HG03460 (cell line): ENCODE measurements around the gene CPXM1.
"Not testable (repeated sequence)": the region's sequence is repeated elsewhere in the genome, so short reads cannot be mapped to it uniquely, and the experiment has no call there.

Experiments
- ATAC-seq: cut with Tn5 transposase; IDR thresholded peaks from one replicate; pipeline ENCODE4 v1.9.1; 2021; ENCODE audit not compliant: unreplicated experiment

The CPXM1 gene

DNA sequence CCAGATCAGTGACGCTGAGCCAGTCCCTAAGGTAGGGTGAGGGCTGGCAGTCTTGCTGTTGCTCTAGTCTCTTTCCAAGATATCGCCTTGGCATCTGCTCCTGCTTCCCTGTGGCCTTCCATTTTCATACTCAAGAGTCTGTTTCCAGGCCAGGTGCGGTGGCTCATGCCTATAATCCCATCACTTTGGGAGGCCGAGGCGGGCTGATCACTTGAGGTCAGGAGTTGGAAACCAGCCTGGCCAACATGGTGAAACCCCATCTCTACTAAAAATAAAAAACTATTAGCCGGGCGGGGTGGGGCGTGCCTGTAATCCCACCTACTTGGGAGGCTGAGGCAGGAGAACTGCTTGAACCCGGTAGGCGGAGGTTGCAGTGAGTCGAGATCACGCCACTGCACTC lies 30.3 kb downstream of the CPXM1 start:
- ATAC-seq, result not testable (repeated sequence)

DNA sequence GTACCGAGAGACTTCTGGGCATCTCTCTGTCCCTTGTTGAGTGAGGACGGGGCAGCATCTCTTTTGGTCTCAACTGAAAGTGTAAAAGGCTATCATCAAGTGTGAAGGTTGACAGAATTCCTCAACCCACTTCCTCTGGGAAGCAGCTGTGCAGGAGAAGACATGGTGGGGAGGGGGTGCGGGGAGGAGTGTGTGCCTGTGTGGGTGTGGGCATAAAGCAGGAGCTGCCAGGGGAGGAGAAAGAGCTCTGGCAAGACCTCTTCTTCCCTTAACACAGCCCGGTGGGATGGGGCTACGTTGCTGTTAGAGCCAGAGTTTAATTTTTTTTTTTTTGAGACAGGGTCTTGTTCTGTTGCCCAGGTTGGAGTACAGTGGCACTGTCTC lies 31.8 kb downstream of the CPXM1 start:
- ATAC-seq, result no peak

DNA sequence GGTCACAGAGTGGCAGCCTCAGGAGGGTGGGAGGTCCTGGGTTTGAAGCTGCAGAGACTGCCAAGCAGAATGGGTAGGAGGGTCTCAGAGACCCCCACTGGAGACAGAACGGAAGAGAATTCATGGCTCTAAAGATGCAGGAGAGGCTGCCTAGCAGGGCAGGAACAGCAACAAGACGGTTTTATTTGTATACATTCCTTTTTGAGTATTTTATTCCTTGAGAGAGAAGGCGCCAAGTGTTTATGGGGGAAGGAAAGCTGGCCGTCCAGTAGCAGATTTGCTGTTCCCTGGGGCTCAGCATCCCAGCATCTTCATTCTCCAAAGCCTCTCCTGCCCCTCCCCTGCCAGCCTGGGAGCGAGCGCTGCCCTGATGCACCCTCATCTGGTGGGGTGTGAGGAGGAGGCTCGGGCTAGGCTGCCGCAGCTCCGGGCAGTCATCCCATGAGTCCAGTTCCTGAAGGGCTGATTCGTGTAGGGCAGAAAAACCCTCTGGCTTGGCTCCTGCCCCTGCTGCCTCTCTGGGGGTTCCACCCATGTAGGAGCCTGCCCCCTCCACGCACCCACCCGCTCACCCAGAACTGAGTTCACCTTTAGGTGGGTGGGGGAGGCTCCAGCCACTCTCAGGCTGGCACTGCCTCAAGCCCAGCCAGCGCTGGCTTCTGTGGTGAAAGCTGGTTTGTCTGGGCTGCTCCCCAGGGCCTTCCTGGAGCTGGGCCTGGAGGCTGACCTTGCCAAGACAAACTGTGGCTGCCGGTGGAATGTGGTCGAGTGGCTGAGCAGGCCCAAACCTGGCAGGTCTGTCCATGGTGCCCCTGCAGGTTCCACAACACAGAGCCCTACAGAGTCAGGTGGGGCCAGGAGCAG lies 32.4 kb downstream of the CPXM1 start:
- no peak for ATAC-seq

DNA sequence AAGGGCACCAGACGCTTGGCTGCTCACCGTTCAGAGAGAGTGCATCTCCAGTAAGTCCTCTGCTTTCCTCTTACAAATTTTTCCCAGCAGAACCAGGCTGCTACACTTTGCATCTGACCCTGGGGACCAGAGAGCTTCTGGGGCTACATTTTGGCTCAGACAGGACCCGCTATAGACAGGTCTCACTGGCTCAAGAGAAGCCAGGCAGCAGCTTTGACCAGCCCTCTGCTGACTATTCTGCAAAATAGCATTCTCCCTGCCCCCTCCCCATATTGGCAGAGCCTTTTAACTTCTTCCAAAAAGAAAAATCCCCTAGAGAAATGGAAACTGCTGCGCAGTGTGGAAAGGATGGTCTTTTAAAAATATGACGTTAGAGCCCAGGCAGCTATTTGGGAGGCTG lies 37.2 kb downstream of the CPXM1 start:
- ATAC-seq, result no peak

DNA sequence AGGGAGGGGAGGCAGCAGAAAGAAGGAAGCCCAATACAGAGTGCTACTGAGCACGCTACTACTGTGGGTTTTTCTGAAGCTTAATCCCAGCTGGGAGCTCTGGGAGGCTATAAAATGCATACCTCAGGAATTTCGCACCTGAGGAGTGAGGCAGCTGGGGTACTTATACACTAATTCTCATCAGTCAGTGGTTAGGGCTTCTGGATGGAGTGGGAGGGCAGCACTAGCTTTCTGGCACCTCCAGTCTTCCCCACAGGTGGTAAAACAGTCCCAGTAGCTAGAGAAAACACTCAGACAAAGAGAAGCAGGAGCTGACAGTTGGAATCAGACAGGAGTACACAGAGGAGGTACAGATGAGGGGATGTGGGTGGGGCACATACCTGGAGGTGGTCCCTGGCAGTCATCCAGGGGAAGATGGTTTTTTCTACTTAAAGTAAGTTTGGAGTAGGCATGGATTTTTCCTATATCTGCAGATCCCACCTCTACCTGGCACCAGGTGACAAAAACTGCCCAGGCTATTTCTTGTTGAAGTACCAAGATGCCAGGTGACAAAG lies 37.8 kb downstream of the CPXM1 start:
- ATAC-seq, result no peak

DNA sequence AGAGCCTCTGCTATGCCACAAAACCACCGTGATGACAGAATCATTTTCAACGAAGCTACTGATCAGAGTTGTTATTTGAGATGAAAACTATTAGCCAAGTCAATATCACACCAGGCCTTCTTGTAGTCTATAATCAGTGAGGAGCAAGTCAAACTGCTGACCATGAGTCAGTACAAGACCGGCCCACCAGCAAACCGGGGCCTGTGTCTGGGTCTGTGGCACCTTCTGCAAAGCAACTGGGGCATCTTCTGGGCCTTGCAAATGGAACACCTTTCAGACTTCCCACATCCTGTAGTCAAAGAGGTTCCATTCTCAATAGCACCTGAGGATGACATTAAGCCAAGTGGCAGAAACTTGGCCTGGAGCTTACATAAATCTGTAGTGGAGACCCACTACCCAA lies 38.5 kb downstream of the CPXM1 start:
- ATAC-seq, result no peak

DNA sequence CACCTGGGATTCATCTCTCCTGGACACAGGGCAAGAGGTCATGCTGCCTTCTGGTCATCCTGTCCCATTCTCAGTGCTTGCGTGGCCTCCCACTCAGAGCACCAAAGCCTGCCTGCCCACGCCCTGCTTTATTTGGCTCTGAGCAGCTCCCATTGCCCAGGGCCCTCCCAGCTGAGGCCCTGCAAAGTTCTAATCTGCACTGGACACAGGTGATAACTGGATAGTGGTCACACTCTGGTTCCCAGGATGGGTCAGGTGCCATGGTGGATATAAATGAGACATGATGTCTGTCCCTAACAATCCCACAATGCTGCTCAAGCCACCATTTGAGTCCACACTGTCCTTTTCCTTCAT lies 39.5 kb downstream of the CPXM1 start:
- no peak for ATAC-seq

DNA sequence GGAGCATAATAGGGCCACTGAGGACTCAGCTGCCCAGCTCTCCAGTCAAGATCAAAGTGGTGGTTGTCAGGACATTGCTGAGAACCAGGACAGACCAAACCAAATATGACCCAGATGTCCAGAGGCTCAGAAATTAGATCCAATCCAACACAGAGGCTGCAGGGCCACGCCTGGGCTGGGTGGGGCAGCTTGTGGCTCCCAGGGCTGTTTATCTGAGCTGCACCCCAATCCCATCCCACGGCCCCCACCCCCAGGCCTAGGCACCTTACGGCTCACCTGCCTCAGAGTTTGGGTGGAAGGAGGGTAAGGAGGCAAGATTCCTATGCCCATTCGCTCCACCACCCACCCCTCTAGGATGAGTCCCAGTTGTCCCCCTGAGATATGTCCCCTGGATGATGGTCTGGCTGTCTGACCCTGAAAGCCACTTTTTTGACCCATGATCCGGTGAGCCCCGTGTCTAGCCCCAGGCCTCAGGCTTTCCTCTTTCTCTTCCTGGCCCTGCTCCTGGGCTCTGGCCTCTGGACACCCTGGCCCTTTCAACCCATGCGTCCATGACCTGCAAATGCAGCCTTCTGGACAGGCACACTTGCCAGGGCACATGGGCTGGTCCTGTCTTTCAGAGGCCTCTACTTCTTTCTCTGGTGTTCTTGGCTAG lies 40.0 kb downstream of the CPXM1 start:
- ATAC-seq, result no peak

DNA sequence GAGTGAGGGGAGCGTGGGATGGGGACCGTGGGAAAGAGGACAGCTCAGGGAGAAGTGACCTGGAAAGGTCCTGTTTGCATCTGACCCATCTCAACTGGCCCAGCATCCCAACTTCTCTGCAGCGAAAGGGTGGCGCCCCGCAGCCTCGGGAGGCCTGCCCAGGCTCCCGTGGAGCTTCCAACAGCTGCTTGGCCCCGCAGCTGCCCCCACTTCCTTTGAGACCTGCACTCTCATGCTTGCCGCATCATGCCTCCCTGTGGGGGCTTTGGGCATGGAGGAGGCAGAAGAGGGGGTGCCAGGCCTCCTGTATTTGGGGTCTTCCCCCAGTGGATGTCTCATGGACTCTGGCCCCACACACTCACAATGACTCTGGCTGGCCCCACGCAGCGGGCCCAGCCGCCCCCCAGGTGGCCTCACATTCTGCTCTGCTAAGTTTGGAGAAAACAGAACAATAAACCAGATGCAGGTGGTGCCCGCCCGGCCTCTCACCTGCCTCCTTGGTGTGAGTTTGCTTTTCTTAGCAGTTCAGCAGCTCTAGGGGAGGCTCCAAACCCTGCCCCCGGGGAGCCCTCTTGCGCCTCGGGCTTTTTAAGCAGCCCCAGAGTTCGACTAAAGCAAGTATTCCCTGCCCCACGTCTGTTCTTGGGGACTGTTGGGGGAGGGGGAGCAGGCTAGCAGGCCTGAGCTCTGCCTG lies 40.7 kb downstream of the CPXM1 start:
- no peak for ATAC-seq

DNA sequence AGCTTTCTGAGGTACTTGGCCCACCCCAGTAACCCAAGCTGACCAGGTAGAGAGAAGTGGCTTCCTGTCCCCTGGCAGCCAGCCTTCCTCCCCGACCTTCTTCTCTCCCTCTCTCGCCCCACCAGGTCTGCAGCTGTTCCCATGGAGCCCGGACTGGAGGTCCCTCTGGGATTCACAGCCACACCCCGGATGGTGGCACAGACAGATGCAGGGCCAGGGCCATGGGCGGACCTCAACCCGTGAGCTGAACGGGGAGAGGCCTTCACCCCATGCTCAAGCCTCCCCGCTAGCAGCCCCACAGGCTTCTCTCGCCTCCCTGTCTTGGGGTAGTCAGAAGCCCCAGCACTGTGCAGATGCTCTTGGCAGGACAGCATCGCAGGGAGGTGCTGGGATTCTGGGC lies 41.3 kb downstream of the CPXM1 start:
- no peak for ATAC-seq

DNA sequence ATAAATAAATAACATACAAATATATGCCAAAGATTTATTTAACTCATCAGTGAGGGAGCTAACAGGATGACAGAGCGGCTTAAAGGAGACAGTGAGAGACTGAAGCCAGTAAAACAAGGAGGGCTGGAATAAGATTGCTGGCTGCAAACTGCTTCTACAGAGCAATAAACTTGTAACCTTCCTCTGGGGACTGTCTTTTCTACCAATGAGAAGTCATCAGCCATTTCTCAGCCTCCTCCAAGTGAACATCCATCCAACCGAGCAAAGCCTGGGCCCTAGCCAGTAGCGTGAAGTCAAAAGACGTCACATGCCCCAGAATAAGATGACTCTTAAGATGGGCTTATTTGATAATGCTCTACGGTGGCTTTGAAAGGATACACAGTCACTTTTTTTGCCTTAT lies 42.5 kb downstream of the CPXM1 start:
- ATAC-seq, result no peak

DNA sequence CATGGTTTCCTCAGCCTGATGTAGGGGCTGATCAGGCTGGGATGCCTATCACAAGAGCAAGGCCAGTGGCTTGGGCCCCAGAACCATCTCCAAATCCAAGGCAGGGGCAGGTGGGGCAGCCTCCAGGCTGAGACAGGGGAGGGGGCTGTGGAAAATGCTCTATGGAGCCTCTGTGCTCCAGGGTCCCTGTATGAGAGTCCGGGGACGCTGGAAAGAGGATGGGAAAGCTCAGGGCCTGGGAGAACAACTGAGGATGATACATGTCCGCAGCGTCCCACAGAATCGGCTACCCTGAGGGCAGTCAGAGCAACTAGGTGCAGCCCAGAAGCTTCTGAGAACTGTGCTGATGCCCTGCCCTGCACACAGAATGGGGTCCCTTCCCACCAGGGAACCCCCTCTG lies 43.4 kb downstream of the CPXM1 start:
- no peak for ATAC-seq

DNA sequence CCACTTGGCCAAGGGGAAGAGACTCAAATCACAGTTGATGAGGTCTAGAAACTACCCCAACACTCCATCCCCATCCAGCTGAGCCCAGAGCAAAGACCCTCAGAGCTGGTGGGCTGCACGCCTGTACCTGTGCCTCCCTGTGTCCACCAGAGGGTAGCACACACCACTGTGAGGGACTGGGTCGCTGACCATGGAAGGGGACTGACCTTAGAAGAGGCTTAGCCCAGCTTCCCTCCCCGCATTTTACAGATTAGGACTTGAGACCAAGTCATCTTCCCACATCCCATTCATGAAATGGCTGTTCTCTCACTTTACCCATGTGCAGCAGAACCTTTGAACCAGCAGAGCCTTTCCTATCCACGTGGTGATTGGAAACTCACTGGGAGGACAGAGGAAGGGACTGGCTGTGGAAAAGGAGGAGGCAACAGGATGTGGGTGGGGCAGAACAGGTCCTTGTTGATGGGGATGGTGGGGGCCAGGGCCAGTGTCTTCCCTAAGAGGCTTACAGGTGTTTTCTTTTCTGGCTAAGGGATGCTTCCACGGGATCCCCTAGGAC lies 44.3 kb downstream of the CPXM1 start:
- ATAC-seq, result no peak

DNA sequence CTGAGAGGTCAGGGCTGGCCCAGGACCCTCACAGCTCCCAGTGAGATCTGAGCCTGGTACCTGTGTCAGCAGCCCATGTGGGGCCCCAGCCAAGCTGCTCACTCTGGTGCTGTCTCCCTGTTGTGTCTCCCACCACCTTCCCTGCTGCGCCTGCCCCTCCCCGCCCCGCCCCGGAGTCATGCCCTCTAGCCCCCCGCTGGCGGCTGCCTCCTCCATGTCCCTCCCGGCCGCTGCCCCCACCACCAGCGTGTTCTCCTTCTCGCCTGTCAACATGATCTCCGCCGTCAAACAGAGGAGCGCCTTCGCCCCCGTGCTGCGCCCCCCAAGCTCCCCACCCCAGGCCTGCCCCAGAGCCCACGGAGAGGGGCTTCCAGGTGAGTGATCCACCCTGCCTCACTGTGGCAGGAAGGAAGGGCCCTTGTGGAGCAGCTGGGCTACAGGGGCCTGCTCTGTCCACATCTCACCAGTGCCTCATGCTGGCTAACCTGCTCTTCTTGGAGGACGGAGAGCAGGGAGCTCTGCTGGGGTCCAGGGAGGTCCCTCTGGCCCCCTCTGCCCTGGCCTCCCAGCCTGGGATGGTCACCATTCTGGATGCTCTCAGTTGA lies 44.9 kb downstream of the CPXM1 start:
- ATAC-seq, result no peak

DNA sequence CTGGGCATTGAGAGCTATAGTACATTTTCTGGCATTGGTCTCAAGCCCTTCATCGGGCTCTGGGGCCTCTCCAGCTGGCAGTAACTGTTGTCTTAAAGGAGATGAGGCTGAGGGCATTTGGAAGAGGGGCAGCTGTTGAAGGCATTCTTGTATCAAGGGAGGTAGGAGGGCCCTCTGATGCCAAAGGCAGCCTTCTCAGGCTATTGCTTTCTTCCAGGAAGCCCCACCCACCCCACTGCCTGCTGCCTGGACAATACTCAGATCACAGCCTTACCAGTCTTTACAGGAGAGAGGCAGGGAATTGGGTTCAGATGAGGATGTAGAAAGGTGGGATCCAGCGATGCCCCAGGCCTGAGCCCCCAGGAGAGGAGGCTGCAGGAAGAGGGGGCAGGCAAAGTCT lies 46.0 kb downstream of the CPXM1 start:
- no peak for ATAC-seq

DNA sequence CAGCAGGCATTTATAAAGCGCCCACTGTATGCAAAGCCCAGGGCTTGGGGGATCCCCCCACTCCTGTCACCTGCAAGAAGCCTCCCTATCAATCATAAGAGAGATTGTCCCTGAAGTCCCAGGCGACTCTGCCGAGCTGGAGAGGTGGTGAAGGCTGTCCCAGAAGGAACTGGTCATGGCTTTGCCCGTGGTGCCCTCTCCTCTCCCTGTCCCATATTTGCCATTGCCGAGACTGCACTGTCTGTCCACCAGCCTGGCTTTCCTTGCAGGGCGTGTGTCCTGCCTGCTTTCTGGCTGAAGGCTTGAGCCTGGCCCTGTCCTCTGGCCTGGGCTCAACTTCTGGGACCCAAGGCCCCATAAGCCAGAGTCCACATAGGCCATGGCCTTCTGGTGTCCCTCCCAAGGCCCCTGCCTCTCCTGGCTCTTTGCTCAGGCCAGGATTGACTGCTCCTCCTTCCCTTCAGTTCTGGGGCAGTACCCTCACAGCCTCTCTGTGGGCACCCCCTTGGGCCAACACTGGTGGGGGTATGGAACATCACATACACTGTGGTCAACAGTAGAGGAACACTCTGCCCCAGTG lies 46.9 kb downstream of the CPXM1 start:
- no peak for ATAC-seq

DNA sequence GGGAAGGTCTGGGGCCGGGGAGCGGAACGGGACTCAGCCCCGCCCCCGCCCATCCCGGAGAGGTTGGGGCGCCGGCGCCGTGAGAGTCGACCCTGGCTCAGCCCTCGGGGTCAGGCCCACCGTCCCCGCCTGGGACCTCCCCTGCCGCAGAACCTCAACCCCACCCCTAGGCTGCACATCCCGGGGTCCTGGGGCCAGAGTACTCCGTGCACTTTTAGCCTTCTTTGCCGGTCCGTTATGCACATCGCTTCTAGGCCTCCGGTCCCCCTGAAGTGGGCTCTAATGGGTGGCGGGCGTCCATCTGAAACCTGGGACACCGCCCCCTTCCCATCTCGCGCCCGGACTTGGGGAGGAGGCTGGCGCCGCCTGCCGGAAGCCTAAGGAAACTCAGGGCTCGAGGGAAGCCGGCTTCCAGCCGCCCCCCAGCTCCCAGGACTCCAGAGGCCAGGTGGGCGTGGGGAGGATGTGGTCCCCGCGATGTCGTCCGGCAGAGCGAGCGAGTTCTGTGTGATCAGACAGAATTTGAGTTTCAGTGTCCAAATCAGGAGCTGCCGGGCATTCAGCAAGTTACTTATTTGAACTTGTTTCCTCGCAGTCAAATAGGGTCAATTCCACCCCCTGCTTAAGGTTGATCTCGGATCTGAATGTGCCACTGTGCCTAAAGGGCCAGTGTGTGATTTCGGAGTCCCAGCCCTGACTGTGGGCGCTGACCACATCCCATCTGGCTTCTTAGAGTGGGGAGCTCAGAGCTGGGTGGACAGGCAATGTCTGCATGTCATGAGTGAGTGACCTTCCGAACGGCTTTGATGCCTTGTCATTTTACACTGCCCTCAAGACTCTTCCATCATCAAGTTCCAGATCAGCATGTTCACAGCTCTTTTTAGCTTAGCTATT lies 47.6 kb downstream of the CPXM1 start:
- no peak for ATAC-seq

DNA sequence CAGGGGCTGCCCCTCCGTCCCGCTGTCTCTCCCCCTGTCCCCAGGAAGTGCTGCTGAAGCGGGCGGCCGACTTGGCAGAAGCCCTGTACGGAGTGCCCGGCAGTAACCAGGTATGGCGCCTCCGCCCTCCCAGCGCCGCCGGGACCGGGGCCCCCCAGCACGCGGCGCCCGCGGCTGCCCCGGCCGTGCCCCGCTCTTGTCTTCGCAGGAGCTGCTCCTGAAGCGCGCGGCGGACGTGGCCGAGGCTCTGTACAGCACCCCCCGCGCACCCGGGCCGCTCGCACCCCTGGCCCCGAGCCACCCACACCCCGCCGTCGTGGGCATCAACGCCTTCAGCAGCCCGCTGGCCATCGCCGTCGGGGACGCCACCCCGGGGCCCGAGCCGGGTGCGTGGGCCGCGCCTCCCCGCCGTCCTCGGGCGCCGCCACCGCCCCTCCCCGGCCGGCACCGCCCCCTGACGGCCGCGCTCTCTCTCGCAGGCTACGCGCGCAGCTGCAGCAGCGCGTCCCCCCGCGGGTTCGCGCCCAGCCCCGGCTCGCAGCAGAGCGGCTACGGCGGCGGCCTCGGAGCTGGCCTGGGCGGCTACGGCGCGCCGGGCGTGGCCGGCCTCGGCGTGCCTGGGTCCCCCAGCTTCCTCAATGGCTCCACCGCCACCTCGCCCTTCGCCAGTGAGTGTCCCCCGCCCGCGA lies 48.4 kb downstream of the CPXM1 start:
- no peak for ATAC-seq

DNA sequence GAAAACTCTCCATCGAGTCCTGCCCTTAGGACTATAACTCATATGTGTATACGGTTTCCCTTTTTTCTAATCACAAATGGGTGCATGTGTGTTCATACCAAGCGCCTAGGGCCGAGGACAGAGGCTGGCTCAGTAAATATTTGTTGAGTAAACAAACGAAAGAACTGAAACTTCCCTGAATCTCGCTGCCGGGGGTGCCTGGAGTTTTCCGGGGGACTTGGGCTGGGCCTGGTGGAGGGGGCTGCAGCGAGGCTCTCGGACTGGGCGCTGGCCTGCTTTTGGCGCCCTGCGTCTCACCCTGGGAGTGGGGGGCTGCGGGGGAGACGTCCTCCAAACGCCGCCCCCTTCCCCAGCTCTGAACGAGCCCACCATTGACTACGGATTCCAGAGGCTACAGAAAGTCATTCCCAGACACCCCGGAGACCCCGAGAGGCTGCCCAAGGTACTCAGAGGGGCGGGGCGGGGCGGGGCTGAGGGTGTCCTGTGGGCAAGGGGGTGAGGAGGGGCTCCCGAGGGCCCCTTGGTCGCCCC lies 49.0 kb downstream of the CPXM1 start:
- ATAC-seq, result no peak
